H1 (cell line): ENCODE results near the gene CELSR1. TPM values are rescaled to one million over a fixed set of nuclear protein-coding genes. Genes with fewer than 3 reads are reported as not detected.

Experiments used
- CHD7 ChIP-seq: fragments of 300-600 bp; sonication (generic); IDR thresholded peaks from 2 replicates; pipeline ENCODE4 v1.7.1; 2012; ENCODE audit warnings: low read length, moderate library complexity, mild to moderate bottlenecking, inconsistent platforms; ENCODE audit not compliant: insufficient replicate concordance
- EGR1 ChIP-seq: IDR thresholded peaks from 2 replicates; pipeline ENCODE4 v1.6.1; 2011; ENCODE audit warnings: low read depth, low read length, borderline replicate concordance
- GABPA ChIP-seq: IDR thresholded peaks from 2 replicates; pipeline ENCODE4 v1.6.1; 2011; ENCODE audit warnings: mild to moderate bottlenecking, low read length, moderate library complexity, borderline replicate concordance; ENCODE audit not compliant: insufficient read depth
- KDM4A ChIP-seq: IDR thresholded peaks from one replicate; pipeline ENCODE4 v1.7.1; 2012; ENCODE audit warnings: low read depth, mild to moderate bottlenecking, moderate library complexity, low read length, inconsistent platforms; ENCODE audit not compliant: severe bottlenecking
- MAX ChIP-seq: IDR thresholded peaks from 2 replicates; pipeline ENCODE4 v1.6.1; 2012; ENCODE audit warnings: inconsistent platforms
- RBBP5 ChIP-seq: IDR thresholded peaks from 2 replicates; pipeline ENCODE4 v1.7.1; 2012; ENCODE audit warnings: low read depth, mild to moderate bottlenecking, inconsistent platforms, low read length, moderate library complexity, borderline replicate concordance
- ZNF274 ChIP-seq: IDR thresholded peaks from 2 replicates; pipeline ENCODE4 v1.7.0; 2012; ENCODE audit warnings: low read length, borderline replicate concordance; ENCODE audit errors: extremely low read depth
- polyA plus RNA-seq, 7 experiments: library from polyadenylated mRNA; depleted of rRNA in 3 of 7; stranded (reverse) in 5 of 7; unstranded in 2 of 7; fragments of >200 nt in 5 of 7; fragments of 200-250 nt in 2 of 7; gene quantifications; 1 replicate in 5 of 7; 2 replicates in 1 of 7; 4 replicates in 1 of 7; pipeline versions ENCODE4 v1.2.1 to v1.2.3, GENCODE V29; 2011 to 2013; ENCODE audit warnings: missing spikeins in 2 of 7, mixed read lengths in 2 of 7
- total RNA-seq: library from RNA; stranded (reverse); fragmentation: NEBNext Ultra II Directional; extraction: Animal tissue kit (Norgen Biotek cat#: 25700); gene quantifications from 2 replicates; pipeline ENCODE4 v1.2.1, GENCODE V29; 2021
- TF ChIP-seq, protein P1 (sequence below): IDR thresholded peaks from 2 replicates; pipeline ENCODE4 v1.6.1; 2012; ENCODE audit warnings: low read length, inconsistent platforms

CELSR1 gene
- total and polyA plus RNA-seq, 2 of the 8 experiments (the other 6 are each of a cell fraction or from before 2014, with no cell fraction given): 9.0 to 12.4 TPM

DNA sequence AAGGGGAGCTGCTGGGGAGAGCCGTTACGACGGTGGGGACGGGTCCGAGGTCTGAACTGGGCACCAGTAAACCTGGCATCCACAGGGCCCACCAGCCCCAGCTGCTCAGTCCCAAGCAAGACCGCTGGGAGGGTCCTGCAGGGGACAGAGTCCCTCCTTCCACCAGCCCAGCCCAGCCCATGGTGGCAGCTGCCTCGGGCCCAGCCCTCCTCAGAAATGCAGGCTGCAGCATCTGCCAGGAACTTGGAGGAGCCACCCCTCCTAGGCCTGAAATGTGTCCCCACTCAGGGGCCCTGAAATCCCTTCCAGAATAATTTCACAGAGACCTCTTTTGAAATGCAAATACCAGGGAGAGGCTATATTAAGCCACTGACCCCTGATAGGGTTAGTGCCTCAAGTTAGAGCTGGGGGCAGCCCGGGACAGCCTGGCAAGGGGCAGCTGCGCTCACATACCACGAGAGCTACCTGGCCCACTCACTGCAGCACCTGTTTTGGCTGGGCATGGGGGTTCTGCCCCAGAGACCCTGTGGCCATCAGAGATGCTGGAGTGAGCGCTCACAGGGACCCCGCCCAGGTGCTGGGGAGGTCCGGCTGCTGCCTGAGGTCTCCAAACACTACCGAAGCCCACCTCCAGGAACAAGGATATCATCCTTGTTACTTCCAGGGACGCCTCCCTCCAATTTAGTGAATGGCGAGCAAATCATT, 53.1 kb downstream of the CELSR1 start (continued):
- no peak for TF ChIP-seq CHD7
- no peak for TF ChIP-seq EGR1
- no peak for TF ChIP-seq GABPA
- TF ChIP-seq, protein P1, sequence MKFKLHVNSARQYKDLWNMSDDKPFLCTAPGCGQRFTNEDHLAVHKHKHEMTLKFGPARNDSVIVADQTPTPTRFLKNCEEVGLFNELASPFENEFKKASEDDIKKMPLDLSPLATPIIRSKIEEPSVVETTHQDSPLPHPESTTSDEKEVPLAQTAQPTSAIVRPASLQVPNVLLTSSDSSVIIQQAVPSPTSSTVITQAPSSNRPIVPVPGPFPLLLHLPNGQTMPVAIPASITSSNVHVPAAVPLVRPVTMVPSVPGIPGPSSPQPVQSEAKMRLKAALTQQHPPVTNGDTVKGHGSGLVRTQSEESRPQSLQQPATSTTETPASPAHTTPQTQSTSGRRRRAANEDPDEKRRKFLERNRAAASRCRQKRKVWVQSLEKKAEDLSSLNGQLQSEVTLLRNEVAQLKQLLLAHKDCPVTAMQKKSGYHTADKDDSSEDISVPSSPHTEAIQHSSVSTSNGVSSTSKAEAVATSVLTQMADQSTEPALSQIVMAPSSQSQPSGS: no peak
- no peak for TF ChIP-seq MAX
- TF ChIP-seq KDM4A: no peak
- no peak for TF ChIP-seq ZNF274
- no peak for TF ChIP-seq RBBP5
